HL-60/S4 (cell line): ENCODE data around the gene ATIC.

Experiments
- in situ Hi-C: fragments of 300-500 bp; cut with MboI; formaldehyde crosslinking; loops from 2 replicates; pipeline ENCODE4 v1.14.3; 2022; ENCODE audit warnings: low sequenced_read_pairs

ATIC gene

GRCh38 chr2:215396595-215397313, 84.9 kb downstream of the ATIC start:
- in situ Hi-C loops: no loop called here

- in situ Hi-C loops: no loop called here
Observed at GRCh38 chr2:215397632-215398341, 85.9 kb downstream of the ATIC start.

GRCh38 chr2:215399067-215399716, 87.3 kb downstream of the ATIC start:
- in situ Hi-C loops: no loop called here
